Activated T-helper 1 cell treated with Interleukin-2 at 50 U/mL for 16 hours (primary cell): ENCODE measurements around the gene PRDM7.
"Not testable (repeated sequence)": the region's sequence is repeated elsewhere in the genome, so short reads cannot be mapped to it uniquely, and the experiment has no call there.

Experiments
- DNase-seq: peaks from one replicate; pipeline ENCODE4 v3.0.0-alpha.2; 2020; ENCODE audit warnings: low read depth

Gene PRDM7

GRCh38 chr16:90072442-90073105 is 4.6 kb downstream of the PRDM7 start:
- no peak for DNase-seq

DNA sequence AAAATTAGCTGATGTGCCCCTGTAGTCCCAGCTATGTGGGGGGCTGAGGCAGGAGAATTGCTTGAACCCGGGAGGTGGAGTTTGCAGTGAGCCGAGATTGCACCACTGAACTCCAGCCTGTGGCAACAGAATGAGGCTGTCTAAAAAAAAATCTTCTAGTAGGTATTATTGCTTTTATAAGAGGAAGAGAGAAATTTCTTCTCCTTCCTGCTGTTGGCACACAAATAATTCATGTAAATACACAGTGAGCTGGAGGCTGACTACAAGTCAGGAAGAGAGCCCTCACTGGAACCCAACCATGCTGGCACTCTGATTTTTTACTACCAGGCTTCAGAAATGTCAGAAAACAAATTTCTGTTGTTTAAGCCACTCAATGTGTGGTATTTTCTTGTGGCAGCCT is 6.7 kb downstream of the PRDM7 start:
- no peak for DNase-seq

DNA sequence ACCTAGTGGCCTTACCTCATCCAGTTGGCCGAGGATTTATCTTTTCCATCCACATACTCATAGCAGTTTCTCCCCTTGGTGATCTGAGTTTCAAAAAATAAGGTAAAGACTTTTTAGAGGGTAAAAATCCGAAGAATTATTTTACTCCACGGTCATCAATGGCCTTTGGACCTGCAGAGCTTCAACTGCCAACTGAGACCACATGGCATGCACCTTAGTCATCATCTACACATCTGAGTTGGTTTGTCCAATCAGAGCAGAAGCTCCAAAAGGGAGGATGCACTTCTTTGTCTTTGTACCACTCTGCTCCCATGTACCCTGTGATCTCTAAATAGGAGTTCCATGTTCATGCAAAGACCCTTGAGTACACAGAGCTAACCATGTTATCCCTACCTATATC is 15.7 kb downstream of the PRDM7 start:
- no peak for DNase-seq

DNA sequence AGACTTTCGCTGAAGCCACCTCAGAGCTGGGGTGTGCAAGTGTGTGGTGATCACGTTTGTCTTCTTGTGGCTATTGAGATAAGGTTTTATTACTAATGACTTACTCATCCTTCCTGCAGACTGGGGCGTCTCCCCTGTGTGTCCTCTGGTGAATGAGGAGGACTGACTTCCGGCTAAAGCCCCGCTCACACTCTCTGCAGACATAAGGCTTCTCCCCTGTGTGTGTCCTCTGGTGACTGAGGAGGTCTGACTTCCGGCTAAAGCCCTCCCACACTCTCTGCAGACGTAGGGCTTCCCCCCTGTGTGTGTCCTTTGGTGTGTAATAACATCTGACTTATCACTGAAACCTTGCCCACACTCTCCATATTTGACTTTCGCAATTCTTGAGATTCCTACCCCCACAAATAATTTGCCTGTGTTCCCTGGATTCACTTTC is 19.4 kb downstream of the PRDM7 start:
- DNase-seq = no peak

GRCh38 chr16:90056521-90056920 is 20.6 kb downstream of the PRDM7 start:
- not testable (repeated sequence) for DNase-seq

DNA sequence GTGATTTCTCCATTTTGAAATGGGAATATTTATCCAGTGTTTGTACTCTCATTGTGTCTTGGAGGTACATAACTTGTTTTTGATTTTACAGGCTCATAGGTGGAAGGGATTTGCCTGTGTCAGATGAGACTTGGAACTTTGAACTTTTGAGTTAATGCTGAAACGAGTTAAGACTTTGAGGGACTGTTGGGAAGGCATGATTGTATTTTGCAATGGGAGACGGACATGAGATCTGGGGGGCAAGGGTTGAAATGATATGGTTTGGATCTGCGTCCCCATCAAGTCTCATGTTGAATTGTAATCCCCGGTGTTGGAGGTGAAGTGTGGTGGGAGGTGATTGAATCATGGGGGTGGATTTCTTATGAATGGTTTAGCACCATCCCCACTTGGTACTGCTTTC is 21.8 kb downstream of the PRDM7 start:
- DNase-seq = no peak

- no peak for DNase-seq
Observed at GRCh38 chr16:90054554-90054953, 22.6 kb downstream of the PRDM7 start.

- DNase-seq = no peak
Observed at GRCh38 chr16:90053902-90054500, 23.1 kb downstream of the PRDM7 start.

DNA sequence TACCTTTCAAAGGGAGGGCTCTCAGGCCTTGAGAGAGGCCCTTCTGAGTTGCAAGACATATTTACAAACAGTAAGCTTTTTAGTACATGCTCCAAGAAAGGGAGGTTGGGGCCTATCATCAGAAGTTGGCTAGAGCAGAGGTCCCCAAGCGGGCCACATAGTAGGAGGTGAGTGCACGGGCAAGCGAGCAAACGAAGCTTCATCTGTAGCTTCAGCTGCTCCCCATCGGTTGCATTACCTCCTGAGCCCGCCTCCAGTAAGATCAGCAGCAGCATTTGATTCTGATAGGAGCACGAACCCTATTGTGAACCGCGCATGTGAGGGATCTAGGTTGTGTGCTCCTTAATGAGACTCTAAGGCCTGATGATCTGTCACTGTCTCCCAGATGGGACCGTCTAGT is 26.2 kb downstream of the PRDM7 start:
- DNase-seq = no peak

GRCh38 chr16:90048737-90049330 is 28.3 kb downstream of the PRDM7 start:
- DNase-seq = no peak

DNA sequence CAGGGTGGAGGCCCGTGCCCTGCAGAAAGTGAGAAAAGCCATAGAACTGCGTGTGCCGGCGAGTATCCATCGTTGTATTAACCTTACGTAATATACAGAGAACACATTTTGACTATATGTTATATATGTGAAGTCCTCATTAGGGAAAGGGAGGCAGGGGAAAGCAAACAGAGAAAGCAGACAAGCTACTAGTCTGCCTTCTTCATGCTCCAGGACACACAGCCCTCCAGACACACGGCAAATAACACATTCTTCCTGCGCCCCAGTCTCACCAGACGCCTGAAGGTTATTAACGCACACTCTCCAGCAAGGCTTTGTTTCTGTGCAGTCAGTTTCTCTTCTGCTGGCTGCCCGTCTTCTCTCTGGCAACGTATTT is 28.8 kb downstream of the PRDM7 start:
- DNase-seq = no peak

GRCh38 chr16:90047714-90048346 is 29.3 kb downstream of the PRDM7 start:
- DNase-seq = no peak

GRCh38 chr16:90046971-90047713 is 30.0 kb downstream of the PRDM7 start:
- no peak for DNase-seq

DNA sequence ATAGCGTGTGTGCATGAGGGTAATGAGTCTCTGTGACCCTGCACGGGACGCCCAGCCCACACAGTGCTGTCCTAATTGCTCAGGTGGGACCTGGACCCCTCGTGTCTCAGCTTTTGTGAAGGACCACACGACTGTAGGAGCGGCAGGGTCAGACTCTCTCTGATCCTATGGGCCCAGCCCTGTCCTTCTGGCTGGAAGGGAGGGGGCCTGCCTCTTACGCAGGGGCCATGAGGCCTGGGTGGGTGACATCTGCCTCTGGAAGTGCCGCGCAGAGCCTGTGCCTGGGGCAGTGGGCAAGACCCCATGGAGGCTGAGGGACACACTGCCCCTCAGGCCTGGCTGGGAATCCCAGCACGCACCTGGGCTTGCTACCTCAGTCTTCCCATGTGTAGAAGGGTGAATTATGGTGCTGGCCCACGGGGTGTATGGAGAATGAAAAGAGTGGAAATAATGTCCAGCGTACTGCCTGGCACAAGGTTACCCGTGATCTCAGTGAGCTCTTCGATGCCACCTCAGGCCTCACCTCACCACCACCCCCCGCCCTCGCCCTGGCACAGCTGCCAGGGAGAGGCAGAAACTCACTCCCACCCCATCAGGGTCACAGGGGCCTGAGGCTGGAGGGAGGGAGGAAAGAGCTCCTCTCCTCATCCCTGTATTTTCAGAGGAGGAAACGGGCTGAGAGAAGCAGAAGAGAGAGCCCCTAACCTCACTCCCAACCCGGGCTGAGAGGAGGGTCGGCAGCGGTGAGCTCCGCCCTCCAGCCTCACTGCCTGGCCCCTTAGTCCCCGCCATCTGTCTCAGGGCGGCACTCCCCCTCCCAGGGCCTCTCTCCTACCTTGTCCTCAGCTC is 30.8 kb downstream of the PRDM7 start:
- DNase-seq = no peak

GRCh38 chr16:90044111-90044551 is 33.0 kb downstream of the PRDM7 start:
- no peak for DNase-seq

GRCh38 chr16:90043526-90043925 is 33.6 kb downstream of the PRDM7 start:
- DNase-seq = no peak

DNA sequence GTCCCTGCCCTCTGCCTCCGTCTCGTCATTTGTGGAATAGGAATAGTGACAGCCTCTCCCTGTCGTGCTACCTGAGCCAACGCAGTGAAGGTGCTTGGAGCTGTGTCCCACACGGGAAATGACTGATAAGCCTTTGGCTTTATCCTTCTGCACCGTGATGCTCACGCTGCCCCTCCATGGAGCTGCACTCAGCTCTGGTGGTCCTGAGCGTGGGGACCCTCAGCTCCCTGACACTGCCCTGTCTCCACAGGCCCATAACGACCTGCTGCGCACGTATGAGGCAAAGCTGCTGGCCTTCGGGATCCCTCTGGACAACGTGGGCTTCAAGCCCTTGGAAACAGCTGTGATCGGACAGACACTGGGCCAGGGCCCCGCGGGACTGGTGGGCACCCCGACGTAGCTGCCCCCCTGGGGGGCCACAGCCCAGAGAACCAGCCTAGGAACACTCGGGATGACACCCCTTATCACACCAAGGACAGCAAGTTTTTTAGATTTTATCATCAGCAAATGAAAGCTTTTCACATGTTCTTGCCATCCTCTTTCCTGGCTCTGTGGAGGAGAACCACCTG is 34.1 kb downstream of the PRDM7 start:
- DNase-seq = no peak

DNA sequence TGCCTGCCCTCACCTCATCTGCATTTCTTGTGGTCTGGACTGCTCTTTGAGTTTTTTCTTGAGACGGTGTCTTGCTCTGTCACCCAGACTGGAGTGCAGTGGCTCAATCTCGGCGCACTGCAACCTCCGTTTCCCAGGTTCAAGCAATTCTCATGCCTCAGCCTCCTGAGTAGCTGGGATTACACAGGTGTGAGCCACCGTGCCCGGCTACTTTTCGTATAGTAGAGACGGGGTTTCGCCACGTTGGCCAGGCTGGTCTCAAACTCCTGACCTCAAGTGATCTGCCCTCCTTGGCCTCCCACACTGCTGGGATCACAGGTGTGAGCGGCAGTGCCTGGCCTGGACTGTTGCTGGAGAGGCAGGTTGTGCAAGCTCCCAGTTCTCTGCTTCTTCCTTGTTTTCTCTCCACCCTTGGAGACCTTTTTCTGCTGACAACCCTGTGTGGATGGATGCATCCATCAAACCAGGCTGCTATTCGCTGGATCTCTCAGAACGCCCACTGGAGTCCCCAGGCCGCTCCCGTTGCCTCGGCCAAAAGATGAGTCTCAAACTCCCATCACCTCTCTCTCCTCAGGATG is 35.1 kb downstream of the PRDM7 start:
- DNase-seq = no peak

DNA sequence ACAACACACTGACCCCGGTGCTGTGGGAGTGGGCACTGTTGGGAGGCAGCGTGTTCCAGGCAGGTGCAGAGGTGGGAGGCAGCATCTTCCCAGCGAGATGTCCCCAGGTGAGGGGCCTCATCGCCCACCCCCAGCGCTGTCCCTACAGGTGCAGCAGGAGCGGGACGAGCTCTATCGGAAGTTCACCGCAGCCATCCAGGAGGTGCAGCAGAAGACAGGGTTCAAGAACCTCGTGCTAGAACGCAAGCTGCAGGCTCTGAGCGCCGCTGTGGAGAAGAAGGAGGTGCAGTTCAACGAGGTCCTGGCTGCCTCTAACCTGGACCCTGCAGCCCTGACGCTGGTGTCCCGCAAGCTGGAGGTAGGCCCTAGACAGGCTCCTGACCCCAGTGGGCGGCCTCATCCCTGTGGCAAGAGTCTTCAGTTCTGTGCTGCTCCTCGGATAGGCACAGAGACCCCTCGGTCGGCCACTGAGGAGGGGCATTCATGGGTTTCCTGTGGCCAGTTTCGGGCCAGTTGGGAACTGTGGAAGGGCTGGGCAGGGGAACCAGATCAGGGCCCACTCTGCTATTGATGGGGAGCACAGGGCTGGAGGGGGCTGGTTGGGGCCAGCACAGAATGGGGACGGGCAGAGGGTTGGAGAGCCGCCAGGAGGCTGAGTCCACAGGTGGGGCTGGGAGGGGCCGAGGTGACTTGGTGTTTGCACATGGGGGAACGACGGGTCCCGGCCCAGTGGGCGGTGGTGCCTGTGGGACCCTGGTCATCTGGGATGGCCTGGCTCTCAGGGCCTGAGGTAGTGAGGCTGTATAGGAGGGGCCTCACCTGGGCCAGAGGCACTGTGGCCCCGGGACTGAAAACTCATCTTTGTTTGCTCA is 36.7 kb downstream of the PRDM7 start:
- DNase-seq = no peak

GRCh38 chr16:90037276-90037675 is 39.9 kb downstream of the PRDM7 start:
- DNase-seq = no peak
